Measurements from ENCODE around the gene NXPH3.

Gene NXPH3

DNA sequence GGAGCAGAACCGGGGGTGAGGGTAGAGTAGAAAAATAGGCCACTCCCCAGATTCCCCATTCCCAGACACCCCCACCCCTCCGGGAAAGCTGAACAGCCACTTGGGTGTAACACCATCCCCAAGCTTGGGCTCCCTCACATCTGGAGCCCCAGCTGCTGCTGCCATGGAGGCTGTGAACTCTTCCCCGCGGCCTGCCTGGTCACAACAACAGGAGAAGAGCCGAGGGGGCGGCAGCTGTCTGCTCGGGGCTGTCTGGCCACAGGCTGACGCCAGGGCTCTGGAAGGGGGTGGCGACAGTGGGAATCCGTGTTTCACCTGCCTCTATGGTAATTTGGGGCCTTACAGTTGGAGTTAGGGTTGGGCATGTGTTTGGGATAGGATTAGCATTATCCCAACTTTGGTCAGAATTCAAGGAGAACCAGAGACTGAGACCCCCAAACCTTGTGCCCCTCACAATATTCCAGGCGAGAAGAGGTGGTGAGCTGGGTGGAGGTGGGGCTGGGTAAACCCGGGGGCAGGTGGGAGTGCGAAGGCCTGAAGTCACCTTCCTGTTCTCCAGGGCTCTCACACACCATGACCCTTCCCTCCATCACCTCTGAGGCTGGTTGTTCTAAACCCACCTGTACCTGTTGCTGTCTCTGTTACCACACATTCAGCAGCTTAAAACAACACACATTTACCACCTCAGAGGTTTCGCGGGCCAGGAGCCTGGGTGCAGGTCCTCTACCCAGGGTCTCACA lies 29.7 kb upstream of the NXPH3 start:
- in situ Hi-C loops (cut with MboI; ENCODE audit: low sequenced_read_pairs, unreplicated experiment): loop anchor here (25.0 kb wide), 1 partner anchor 234 kb away; no protein-coding TSS in a partner anchor

DNA sequence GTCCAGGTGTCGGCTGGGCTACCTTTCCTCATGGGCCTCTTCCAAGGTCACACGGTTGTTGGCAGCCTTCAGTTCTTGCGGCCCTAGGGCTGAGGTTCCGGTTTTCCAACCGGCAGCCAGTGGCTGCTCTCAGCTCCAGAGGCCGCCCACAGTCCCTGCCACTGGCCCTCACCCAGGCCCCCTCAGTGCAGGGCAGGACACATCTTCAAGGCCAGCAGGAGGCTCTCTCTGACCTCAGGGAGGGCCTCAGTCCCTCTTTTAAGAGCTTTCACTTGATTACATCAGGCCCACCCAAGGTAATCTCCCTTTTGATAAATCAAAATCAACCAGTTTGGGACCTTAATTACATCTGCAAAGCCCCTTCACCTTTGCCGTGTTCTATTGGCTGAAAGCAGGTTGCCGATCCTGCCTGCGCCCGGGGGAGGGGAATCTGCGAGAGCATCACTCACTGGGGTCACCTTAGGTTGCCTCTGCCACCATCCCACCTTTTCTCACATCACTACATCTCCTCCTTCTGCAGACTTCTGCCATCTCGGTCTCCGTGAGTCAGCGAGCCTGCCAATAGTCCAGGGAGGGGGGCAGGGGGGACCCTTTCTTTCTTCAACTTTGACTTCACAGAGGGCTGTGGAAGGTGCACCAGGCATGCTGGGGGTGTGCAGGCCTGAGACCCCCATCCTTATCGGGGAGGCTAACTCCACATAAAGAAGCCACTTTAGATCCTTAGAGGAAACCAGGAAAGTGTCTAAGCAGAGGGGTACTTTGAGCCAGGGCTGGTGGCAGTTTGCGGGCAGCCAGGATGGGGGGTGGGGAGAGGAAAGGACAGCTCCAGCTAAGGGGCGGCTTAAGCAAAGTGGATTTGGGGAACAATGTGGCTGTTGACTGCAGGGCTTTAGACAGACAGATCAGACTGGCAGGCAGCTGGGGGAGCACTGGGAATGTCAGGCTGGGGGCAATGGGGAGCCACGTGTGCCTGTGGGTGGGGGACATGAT lies 28.8 kb upstream of the NXPH3 start:
- TF ChIP-seq, protein P1, sequence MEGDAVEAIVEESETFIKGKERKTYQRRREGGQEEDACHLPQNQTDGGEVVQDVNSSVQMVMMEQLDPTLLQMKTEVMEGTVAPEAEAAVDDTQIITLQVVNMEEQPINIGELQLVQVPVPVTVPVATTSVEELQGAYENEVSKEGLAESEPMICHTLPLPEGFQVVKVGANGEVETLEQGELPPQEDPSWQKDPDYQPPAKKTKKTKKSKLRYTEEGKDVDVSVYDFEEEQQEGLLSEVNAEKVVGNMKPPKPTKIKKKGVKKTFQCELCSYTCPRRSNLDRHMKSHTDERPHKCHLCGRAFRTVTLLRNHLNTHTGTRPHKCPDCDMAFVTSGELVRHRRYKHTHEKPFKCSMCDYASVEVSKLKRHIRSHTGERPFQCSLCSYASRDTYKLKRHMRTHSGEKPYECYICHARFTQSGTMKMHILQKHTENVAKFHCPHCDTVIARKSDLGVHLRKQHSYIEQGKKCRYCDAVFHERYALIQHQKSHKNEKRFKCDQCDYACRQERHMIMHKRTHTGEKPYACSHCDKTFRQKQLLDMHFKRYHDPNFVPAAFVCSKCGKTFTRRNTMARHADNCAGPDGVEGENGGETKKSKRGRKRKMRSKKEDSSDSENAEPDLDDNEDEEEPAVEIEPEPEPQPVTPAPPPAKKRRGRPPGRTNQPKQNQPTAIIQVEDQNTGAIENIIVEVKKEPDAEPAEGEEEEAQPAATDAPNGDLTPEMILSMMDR (IDR thresholded peaks at IDR 0.05; ENCODE audit: borderline replicate concordance, control extremely low read depth, extremely low read depth, insufficient read depth, missing control alignments): no peak

More for the DNA sequence above, 29.7 kb upstream of the NXPH3 start:
- DNase-seq (ENCODE audit: low spot score): peak; percentile 23
- TF ChIP-seq, protein P1 (IDR thresholded peaks at IDR 0.05; ENCODE audit: borderline replicate concordance, control extremely low read depth, extremely low read depth, insufficient read depth, missing control alignments): no peak

DNA sequence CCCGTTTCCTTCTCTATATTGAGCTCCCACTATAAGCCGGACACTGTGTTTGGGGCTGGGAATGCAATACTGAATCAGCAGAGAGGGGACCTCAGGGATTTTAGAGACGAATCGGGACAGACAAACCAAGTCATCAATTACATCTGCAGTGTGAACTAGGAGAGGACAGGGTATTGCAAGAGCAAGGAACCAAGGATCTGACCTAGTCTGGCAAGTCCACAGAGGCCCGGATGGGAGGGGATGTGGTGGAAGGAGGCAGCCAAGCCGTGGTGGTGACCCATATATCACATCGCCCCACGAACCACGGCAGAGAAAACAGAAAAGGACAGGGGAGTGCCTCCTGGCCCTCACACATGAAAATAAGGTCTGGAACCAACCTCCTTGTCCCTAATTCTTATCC lies 28.1 kb upstream of the NXPH3 start:
- peak; percentile 29 for DNase-seq (ENCODE audit: low spot score)
- TF ChIP-seq, protein P1 (IDR thresholded peaks at IDR 0.05; ENCODE audit: borderline replicate concordance, control extremely low read depth, extremely low read depth, insufficient read depth, missing control alignments): no peak
- in situ Hi-C loops (cut with MboI; ENCODE audit: low sequenced_read_pairs, unreplicated experiment): loop anchor here (25.0 kb wide), 1 partner anchor 235 kb away; no protein-coding TSS in a partner anchor

More for the DNA sequence above, 28.8 kb upstream of the NXPH3 start:
- peak; percentile 17 for DNase-seq (ENCODE audit: low spot score)
- in situ Hi-C loops (cut with MboI; ENCODE audit: low sequenced_read_pairs, unreplicated experiment): loop anchor here (25.0 kb wide), 1 partner anchor 235 kb away; no protein-coding TSS in a partner anchor

DNA sequence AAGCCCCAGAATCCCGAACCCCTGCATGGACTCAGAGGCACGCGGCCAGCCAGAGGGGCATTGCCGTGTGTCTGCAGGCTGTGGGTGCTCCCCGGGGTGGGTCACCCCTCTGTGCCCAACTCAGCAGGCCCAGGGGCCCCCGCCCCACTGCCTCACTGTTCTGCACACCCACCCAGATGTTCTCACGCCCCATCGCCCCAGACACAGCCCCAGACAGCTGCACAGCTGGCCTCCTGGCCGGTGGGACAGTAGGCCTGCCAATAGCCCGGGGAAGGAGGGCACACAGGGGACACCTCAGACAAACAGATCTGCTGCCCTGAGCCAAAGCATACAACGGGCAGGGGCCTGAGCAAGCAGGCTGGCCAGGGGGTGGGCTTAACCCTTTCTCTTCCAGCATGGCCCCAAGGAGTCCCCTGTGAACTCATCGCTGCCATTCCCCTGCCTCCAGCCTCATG lies 27.6 kb upstream of the NXPH3 start:
- no peak for DNase-seq (ENCODE audit: low spot score)
- in situ Hi-C loops (cut with MboI; ENCODE audit: low sequenced_read_pairs, unreplicated experiment): loop anchor here (25.0 kb wide), 1 partner anchor 236 kb away; no protein-coding TSS in a partner anchor
- TF ChIP-seq, protein P1 (IDR thresholded peaks at IDR 0.05; ENCODE audit: borderline replicate concordance, control extremely low read depth, extremely low read depth, insufficient read depth, missing control alignments): no peak

DNA sequence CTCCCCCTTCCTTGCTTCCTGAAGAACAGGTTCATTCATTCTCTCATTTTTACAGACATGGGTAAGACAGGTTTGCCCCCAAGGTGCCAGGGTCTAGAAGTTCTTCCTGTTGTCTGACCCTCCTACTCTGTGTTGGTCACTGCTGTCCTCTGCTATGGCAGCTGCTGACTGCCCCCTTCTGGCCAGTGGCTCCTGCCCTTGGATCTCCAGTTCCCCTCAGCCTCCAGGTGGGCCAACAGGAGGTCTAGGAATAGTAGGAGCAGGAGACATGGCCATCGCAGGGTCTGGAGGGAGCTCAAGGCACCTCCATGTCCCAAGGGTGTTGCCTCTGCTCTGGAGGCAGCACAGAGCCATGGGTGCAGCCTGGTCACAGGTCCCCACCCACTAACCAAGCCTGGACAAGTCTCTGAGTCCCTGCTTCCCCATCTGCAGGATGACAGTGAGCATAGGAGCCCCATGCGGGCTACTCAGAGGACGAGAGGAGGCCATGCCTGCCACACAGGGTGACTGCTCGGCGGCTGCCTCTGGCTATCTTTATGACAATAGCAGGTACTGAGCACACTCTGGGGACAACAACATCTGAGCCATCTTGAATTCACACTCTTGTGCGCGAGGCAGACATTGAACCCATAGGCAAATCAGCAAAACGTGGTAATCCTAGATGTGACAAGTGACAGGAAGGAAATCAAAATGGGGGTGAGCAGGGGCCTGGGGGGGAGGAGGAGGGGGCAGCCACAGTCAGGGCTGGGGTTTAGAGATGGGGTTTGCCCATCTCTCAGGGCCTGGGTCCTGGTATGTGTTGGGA lies 27.0 kb upstream of the NXPH3 start:
- TF ChIP-seq, protein P1 (IDR thresholded peaks at IDR 0.05; ENCODE audit: borderline replicate concordance, control extremely low read depth, extremely low read depth, insufficient read depth, missing control alignments): peak; percentile 55
- in situ Hi-C loops (cut with MboI; ENCODE audit: low sequenced_read_pairs, unreplicated experiment): loop anchor here (25.0 kb wide), 1 partner anchor 236 kb away; no protein-coding TSS in a partner anchor
- DNase-seq (ENCODE audit: low spot score): peak; percentile 76
